ENCODE results near the gene ACP1.
A peak's percentile ranks its signal among the peaks of the same experiment; 100 is the strongest.
"Not testable (repeated sequence)": the region's sequence is repeated elsewhere in the genome, so short reads cannot be mapped to it uniquely, and the experiment has no call there.

Gene ACP1

DNA sequence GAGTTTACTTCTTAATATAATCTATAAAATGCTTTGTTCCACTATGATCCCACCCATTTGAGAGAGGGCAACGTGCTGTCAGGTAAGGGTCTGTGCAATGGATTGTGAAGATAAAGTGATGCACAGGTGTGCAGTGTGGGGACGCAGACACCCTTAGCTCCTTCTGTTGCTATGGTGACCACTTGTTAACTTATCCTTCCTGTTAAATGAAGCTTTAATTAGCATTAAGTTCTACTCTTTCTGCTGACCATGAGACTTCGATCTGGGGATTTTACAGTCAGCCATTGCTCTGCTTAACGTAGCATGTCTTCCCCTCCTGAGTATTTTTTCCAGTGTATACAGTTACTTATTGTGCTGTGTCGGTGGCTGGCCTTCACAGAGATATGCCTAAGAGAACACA, 46.2 kb downstream of the ACP1 start:
- no peak for DNase-seq (ENCODE audit: low spot score)

DNA sequence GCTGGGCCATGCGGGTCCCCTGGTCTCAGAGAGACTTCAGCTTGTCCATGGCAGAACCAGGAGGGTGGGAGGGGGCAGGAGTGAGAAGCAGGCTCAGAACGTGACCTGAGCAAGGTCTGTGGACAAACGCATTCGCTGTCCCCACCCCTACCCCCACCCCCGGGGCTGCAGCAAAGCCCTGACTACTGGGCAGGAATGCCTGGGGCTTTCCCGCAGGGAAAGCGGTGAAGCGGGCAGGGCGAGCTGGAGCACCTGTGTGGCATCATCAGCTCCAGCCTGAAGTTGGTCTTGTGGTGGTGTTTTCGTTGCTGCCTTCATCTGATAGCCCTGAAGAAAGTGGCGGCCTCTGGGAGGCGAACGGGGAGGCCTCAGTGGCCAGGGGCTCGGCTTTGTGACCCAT, 49.2 kb downstream of the ACP1 start:
- DNase-seq (ENCODE audit: low spot score): no peak

DNA sequence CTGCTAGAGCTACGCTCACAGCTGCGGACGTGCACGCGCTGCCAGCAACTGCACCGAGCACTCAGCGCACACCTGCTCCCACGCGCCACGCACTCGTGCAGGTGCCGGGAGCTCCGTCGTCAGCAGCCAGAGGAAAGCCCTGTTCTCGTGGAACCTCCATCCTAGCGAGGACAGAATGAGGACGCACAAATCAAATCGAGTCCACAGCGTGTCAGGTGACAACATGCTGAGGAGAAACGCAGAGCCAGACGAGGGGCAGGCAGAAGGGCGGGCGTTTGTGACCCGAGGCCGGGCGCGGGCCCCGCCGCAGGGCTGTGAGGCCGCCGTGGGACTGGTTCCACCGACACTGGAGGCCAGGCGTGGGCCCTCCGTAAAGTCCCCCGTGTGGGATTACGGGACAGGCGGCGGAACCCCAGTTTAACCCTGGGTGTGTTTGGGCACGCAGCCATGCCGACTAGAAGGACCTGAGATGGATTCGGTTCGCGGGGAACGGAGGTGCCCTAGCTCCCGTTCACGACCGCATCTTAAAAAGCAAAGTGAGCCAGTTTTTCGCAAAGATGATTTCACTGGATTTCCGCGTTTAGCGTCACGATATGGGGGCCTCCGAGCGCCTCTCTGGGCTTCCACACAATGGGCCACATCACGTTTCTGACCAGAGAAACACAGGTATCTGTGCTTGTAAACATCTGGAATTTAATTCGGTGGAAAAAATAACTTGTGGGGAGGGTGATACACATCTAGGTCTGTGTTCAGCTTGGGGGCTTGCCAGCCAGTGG, 50.0 kb downstream of the ACP1 start:
- no peak for DNase-seq (ENCODE audit: low spot score)

DNA sequence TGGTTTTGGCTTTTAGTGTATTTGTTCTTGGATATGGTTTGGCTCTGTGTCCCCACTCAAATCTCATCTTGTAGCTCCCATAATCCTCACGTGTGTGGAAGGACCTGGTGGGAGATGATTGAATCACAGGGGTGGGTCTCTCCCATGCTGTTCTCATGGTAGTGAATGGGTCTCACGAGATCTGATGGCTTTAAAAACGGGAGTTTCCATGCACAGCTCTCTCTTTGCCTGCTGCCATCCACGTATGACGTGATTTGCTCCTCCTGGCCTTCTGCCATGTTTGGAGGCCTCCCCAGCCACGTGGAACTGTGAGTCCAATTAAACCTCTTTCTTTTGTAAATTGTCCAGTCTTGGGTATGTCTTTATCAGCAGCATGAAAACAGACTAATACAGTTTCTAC, 51.2 kb downstream of the ACP1 start:
- not testable (repeated sequence) for DNase-seq (ENCODE audit: low spot score)

DNA sequence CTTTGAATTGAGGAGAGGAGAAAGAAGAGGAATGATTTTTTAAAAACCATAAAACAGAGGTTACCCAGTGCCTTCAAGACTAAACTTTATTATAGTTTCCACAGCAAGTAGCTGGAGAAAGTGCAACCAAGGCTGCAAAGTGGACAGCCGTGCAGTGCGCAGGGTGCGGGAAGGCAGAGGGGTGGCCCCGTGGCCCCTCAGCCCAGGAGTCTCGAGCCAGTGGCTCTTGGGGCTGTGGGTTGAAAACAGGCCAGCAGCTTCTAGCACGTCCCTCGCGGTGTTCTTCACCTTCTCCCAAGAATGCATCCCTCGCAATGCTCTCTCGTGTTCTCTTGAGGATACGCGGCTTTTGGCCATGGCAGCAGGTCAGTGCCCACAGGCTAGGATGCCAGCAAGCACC, 51.6 kb downstream of the ACP1 start:
- DNase-seq (ENCODE audit: low spot score): no peak

DNA sequence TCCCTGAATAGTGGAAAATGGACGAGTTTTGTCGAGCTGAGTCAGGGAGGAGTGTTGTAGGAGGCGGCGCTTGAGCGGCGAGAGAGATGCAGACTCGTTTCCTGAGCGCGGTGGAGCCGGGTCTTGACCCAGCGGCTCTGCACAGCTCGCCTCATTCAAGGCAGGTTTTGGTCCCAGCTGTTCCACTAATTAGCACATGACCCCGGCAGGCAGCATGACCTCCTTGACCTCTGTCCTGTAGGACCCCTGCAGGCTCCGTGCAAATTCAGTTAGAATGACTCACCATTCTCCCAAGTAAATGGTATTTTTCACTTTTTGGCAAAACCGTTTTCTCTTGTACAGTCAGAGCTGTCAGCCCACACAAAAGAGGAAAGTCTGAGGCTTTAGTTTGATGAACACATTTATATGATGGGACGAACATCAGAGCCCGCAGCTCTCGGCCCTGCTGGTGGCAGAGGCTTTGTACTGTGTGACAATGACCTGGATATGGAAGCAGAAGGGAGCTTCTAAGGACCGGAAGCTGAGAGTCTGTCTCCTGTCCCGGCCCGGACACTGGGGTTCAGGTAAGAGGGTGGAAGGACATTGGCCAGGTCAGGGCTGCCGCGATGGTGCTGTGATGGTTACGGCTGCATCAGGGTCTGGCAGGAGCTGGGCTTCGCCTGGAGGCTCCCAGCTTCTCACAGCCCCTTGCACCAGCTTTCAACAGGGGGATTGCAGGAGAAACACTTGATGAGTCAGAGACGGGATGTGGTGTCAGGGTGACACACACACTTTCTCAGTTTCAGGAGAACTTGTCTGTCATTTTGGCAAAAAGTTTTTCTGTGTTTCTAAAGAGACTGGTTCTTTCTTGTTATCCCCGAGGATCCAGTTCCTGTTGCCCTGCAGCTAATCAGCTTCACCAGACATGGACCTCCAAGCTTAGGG, 53.0 kb downstream of the ACP1 start:
- DNase-seq (ENCODE audit: low spot score): peak; percentile 36

DNA sequence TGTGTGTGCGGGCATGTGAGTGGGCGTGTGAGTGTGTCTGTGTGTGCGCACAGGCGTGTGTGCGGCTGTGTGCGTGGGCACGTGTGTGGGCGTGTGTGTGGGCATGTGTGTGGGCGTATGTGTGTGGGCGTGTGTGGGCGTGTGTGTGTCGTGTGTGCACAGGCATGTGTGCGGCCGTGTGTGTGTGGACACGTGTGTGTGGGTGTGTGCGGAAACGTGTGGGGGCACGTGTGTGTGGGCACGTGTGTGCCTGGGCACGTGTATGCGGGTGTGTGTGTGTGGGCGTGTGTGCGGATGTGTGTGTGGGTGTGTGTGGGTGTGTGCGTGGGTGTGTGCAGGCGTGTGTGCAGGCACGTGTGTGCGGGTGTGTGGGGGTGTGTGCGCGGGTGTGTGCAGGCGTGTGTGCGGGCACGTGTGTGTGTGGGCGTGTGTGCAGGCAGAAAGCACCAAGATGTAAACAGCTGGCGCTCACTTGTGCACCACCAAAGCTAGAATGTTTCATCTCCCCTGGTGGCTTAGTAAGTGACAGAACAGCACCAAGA, 54.4 kb downstream of the ACP1 start:
- no peak for DNase-seq (ENCODE audit: low spot score)

DNA sequence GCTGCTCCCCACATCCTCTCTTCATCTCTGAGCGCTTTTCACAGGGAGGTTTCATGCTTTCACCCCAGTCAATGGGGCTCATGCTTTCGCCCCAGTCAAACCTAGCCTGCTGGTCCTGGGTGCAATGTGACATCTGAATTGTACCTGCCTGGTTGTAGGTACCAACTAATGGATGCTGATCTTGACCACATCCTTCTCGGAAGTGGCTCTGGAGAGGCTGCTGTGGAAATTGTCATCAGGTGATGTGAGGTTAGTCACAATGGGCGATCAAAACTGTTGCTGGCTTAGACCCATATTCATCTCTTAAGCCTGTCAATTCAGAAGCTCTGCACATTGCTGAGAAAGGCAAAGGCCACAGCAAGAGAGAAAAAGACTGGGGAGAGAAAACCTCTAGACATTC, 55.8 kb downstream of the ACP1 start:
- DNase-seq (ENCODE audit: low spot score): no peak

DNA sequence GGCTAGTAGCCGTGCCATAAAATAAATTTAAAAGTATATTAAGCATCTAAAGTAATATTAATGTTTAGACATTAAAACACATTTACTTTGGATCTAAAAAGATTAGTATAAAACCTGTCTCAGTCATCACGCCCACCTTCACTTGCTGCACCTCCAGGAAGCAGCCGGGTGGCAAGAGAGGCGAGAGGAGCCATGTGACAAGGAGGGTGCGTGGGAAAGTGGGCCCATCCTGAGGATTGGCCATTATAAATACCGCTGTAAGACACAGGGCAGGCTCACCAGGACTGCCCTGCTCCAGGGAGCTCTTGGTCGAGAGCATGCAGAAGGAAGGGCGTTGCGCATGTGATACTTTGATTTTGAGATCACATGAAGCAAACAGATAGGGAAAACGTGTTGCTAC, 57.6 kb downstream of the ACP1 start:
- no peak for DNase-seq (ENCODE audit: low spot score)

DNA sequence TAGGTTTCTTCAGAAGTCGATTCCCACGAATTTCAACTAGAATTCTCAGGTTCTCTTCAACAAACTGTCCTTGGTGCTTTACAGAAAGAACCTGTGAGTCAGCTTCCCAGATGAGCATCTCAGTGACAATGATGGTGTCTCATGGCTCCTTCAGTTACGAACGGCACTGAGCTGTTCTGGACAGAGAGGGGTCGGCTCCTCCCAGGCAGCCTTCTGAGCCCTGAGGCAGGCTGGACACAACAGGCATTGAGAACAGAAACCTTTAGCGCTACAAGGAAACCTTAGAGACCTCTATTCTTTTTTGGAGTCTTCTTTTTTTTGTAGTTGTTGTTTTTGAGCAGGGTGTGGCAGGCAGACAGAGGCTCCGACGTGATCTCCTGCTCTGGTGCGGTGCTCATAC, 58.3 kb downstream of the ACP1 start:
- no peak for DNase-seq (ENCODE audit: low spot score)

Measured in hepatic stellate cell (primary cell).